RWPE2 (cell line): ENCODE results near the gene KIF11.

Experiments used
- ATAC-seq: fragments of 200-7000 bp; cut with Tn5 transposase; 3 replicates; pipeline ENCODE4 v1.9.1; 2021; ENCODE audit warnings: low read depth
- DNase-seq: peaks from one replicate; pipeline ENCODE4 v3.0.0-alpha.2; 2020; ENCODE audit warnings: low spot score
- H3K27ac ChIP-seq: fragments of 450-650 bp; 2 replicates; pipeline ENCODE4 v1.5.1; 2017; ENCODE audit warnings: mild to moderate bottlenecking; ENCODE audit not compliant: poor library complexity, severe bottlenecking
- H3K27me3 ChIP-seq: fragments of 250-450 bp; sonication (Bioruptor Pico); 2 replicates; pipeline ENCODE4 v1.5.1; 2021; ENCODE audit warnings: mild to moderate bottlenecking, moderate library complexity; ENCODE audit not compliant: insufficient read depth, poor library complexity, severe bottlenecking
- H3K36me3 ChIP-seq: fragments of 250-450 bp; sonication (Bioruptor Pico); 2 replicates; pipeline ENCODE4 v1.5.1; 2020; ENCODE audit warnings: low read depth, mild to moderate bottlenecking, moderate library complexity
- H3K4me1 ChIP-seq: fragments of 250-450 bp; sonication (Bioruptor Pico); 2 replicates; pipeline ENCODE4 v1.5.1; 2021; ENCODE audit warnings: mild to moderate bottlenecking, moderate library complexity; ENCODE audit not compliant: insufficient read depth, poor library complexity, severe bottlenecking
- H3K4me3 ChIP-seq: fragments of 250-450 bp; sonication (Bioruptor Pico); 2 replicates; pipeline ENCODE4 v1.5.1; 2021; ENCODE audit warnings: mild to moderate bottlenecking, moderate library complexity; ENCODE audit not compliant: severe bottlenecking
- H3K9me3 ChIP-seq: fragments of 250-450 bp; sonication (Bioruptor Pico); 2 replicates; pipeline ENCODE4 v1.5.1; 2021; ENCODE audit warnings: mild to moderate bottlenecking, moderate library complexity; ENCODE audit not compliant: severe bottlenecking
- CTCF ChIP-seq: fragments of 450-650 bp; IDR thresholded peaks from one replicate; pipeline ENCODE4 v1.5.1; 2017; ENCODE audit warnings: mild to moderate bottlenecking, moderate library complexity; ENCODE audit not compliant: poor library complexity, severe bottlenecking

The KIF11 gene

GRCh38 chr10:92696606-92697383, 103.9 kb downstream of the KIF11 start:
- no peak overlapping the region for H3K4me3 ChIP-seq
- TF ChIP-seq CTCF: no peak
- H3K27ac ChIP-seq: no peak overlapping the region
- DNase-seq: no peak
- H3K36me3 ChIP-seq: peaks cover 6% of the 10 kb centered on the region; the same call in 1 of the 2 replicates
- H3K4me1 ChIP-seq: peaks cover 4% of the 10 kb centered on the region
- no peaks in the 10 kb centered on the region for H3K27me3 ChIP-seq
- no peak for ATAC-seq
- H3K9me3 ChIP-seq: no peaks in the 10 kb centered on the region

GRCh38 chr10:92697663-92698511, 105.0 kb downstream of the KIF11 start:
- H3K4me3 ChIP-seq: no peak overlapping the region
- peaks cover 4% of the 10 kb centered on the region for H3K4me1 ChIP-seq
- TF ChIP-seq CTCF: no peak
- ATAC-seq: no peak
- no peaks in the 10 kb centered on the region for H3K27me3 ChIP-seq
- DNase-seq: no peak
- H3K9me3 ChIP-seq: no peaks in the 10 kb centered on the region
- H3K36me3 ChIP-seq: peaks cover 6% of the 10 kb centered on the region; the same call in 1 of the 2 replicates
- H3K27ac ChIP-seq: no peak overlapping the region

GRCh38 chr10:92699193-92699517, 106.2 kb downstream of the KIF11 start:
- TF ChIP-seq CTCF: no peak
- H3K4me3 ChIP-seq: no peak overlapping the region
- H3K27ac ChIP-seq: no peak overlapping the region
- ATAC-seq (no peak), DNase-seq (no peak)
- H3K4me1 ChIP-seq: peaks cover 4% of the 10 kb centered on the region
- no peaks in the 10 kb centered on the region for H3K27me3 ChIP-seq
- peaks cover 2% of the 10 kb centered on the region; the same call in 1 of the 2 replicates for H3K36me3 ChIP-seq
- H3K9me3 ChIP-seq: no peaks in the 10 kb centered on the region

GRCh38 chr10:92699518-92700381, 106.8 kb downstream of the KIF11 start:
- Histone ChIP-seq H3K27ac (no peak overlapping the region), H3K4me1 (peaks cover 4% of the 10 kb centered on the region), H3K9me3 (no peaks in the 10 kb centered on the region), H3K36me3 (no peaks in the 10 kb centered on the region), H3K27me3 (no peaks in the 10 kb centered on the region), H3K4me3 (peak overlapping the region; percentile 11)
- no peak for DNase-seq
- TF ChIP-seq CTCF: no peak
- peak; percentile 36 for ATAC-seq
